Osteocyte (in vitro differentiated cells): ENCODE data around the gene CLIP2. TPM values are rescaled to one million over a fixed set of nuclear protein-coding genes. Genes with fewer than 3 reads are reported as not detected.

ENCODE experiments used
- DNase-seq: peaks from one replicate; pipeline ENCODE4 v3.0.0; 2021; ENCODE audit warnings: mixed read lengths; ENCODE audit not compliant: unreplicated experiment; ENCODE audit errors: extremely low spot score
- H3K27ac Mint-ChIP-seq: one replicate; pipeline ENCODE4 v1.8.0; 2021; ENCODE audit warnings: mild to moderate bottlenecking, mixed read lengths; ENCODE audit not compliant: unreplicated experiment
- H3K27me3 Mint-ChIP-seq: one replicate; pipeline ENCODE4 v1.8.0; 2021; ENCODE audit warnings: mixed read lengths; ENCODE audit not compliant: unreplicated experiment
- H3K36me3 Mint-ChIP-seq: one replicate; pipeline ENCODE4 v1.8.0; 2021; ENCODE audit warnings: mixed read lengths; ENCODE audit not compliant: unreplicated experiment
- H3K4me1 Mint-ChIP-seq: one replicate; pipeline ENCODE4 v1.8.0; 2021; ENCODE audit warnings: mixed read lengths; ENCODE audit not compliant: unreplicated experiment
- H3K4me3 Mint-ChIP-seq: one replicate; pipeline ENCODE4 v1.8.0; 2021; ENCODE audit warnings: mild to moderate bottlenecking, moderate library complexity, mixed read lengths; ENCODE audit not compliant: unreplicated experiment
- H3K9me3 Mint-ChIP-seq: one replicate; pipeline ENCODE4 v1.8.0; 2021; ENCODE audit warnings: mixed read lengths; ENCODE audit not compliant: unreplicated experiment
- total RNA-seq: library from RNA; stranded (reverse); gene quantifications from 2 replicates; pipeline ENCODE4 v1.2.1, GENCODE V29; 2021
- TF ChIP-seq, protein P1 (sequence below): fragments of 200-600 bp; sonication (generic); IDR thresholded peaks from 2 replicates; pipeline ENCODE4 v1.5.0; 2021; ENCODE audit warnings: antibody characterized with exemption, mild to moderate bottlenecking, moderate library complexity

CLIP2 gene
- total RNA-seq, 1 donor from 2014 or later: 40.7 TPM

DNA sequence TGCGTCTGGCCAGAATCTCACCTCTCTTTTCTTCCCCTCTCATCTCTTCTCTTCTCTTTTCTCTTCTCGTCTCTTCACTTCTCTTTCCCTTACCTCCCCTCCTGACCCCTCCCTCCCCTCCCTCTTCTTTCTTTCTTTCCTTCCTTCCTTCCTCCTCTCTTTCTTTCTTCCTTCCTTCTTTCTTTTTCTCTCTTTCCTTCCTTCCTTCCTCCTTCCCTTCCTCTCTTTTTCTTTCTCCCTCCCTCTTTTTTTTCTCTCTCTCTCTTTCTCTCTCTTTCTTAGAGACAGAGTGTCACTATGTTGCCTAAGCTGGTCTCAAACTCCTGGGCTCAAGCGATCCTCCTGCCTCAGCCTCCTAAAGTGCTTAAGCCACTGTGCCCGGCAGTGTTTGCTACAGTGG is 159.9 kb downstream of the CLIP2 start:
- Mint-ChIP-seq H3K27ac (no peak overlapping the region), H3K36me3 (no peaks in the 10 kb centered on the region), H3K9me3 (no peaks in the 10 kb centered on the region), H3K4me3 (no peak overlapping the region), H3K27me3 (no peaks in the 10 kb centered on the region), H3K4me1 (peaks cover 5% of the 10 kb centered on the region)
- TF ChIP-seq, protein P1, sequence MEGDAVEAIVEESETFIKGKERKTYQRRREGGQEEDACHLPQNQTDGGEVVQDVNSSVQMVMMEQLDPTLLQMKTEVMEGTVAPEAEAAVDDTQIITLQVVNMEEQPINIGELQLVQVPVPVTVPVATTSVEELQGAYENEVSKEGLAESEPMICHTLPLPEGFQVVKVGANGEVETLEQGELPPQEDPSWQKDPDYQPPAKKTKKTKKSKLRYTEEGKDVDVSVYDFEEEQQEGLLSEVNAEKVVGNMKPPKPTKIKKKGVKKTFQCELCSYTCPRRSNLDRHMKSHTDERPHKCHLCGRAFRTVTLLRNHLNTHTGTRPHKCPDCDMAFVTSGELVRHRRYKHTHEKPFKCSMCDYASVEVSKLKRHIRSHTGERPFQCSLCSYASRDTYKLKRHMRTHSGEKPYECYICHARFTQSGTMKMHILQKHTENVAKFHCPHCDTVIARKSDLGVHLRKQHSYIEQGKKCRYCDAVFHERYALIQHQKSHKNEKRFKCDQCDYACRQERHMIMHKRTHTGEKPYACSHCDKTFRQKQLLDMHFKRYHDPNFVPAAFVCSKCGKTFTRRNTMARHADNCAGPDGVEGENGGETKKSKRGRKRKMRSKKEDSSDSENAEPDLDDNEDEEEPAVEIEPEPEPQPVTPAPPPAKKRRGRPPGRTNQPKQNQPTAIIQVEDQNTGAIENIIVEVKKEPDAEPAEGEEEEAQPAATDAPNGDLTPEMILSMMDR: no peak
- no peak for DNase-seq

DNA sequence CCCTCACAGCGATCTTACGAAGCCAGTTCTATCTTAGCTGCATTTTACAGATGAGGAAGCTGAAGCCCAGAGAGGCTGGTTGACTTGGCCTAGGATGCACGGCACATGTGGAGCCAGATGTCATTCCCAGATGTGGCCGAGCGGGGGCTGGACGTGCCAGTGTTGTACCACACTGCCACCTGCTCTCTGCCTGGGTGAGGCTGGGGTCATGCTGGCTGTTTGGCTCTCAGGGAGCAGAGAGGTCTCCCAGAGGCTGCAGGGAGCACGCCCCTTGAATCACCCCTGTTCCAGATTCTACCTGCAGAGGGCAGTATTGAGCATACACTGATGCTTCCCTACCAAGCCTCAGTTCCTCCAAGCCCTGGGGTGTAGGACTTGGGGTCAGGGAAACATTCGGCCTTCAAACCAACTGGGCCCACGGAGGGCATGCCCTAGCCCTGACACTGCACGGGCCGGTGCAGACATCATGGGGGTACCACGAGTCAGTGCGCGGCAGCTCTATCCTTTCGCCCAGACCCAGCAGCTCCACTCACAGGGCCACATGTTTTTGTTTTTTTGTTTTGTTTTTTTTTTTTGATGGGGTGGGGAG is 160.7 kb downstream of the CLIP2 start:
- TF ChIP-seq, protein P1: peak; percentile 86
- Mint-ChIP-seq H3K27me3 (no peaks in the 10 kb centered on the region), H3K4me3 (no peak overlapping the region), H3K27ac (no peak overlapping the region), H3K4me1 (peaks cover 6% of the 10 kb centered on the region), H3K36me3 (no peaks in the 10 kb centered on the region), H3K9me3 (no peaks in the 10 kb centered on the region)
- no peak for DNase-seq

DNA sequence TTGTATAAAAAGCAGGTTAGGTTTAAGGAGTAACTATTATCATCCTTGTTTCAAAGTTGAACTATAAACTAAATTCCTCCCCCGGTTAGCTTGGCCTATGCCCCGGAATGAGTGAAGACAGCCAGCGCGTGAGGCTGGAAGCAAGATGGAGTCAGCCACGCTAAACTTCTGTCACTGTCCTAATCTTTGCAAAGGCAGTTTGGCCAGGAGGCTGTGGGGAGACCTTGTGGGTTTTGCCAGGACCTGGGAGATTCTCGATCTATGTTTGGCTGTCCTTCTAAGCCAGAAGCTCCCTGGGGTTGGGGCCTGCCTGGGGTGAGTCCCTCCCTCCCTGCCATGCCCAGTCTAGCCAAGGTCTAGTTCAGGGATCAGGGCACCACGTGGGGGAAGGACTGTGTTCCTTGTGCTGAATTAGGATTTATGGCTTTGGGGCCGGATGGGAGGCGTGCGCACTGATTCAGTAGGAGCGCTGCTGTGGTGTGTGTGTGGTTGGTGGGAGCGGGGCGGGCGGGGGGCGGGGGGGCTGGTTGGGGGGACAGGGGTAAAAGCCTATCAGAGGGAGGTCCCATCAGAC is 163.6 kb downstream of the CLIP2 start:
- H3K27me3 Mint-ChIP-seq: no peaks in the 10 kb centered on the region
- no peaks in the 10 kb centered on the region for H3K9me3 Mint-ChIP-seq
- H3K4me3 Mint-ChIP-seq: peak overlapping the region; percentile 59
- H3K4me1 Mint-ChIP-seq: peaks cover 22% of the 10 kb centered on the region
- TF ChIP-seq, protein P1: no peak
- no peaks in the 10 kb centered on the region for H3K36me3 Mint-ChIP-seq
- peak overlapping the region; percentile 47 for H3K27ac Mint-ChIP-seq
- no peak for DNase-seq

DNA sequence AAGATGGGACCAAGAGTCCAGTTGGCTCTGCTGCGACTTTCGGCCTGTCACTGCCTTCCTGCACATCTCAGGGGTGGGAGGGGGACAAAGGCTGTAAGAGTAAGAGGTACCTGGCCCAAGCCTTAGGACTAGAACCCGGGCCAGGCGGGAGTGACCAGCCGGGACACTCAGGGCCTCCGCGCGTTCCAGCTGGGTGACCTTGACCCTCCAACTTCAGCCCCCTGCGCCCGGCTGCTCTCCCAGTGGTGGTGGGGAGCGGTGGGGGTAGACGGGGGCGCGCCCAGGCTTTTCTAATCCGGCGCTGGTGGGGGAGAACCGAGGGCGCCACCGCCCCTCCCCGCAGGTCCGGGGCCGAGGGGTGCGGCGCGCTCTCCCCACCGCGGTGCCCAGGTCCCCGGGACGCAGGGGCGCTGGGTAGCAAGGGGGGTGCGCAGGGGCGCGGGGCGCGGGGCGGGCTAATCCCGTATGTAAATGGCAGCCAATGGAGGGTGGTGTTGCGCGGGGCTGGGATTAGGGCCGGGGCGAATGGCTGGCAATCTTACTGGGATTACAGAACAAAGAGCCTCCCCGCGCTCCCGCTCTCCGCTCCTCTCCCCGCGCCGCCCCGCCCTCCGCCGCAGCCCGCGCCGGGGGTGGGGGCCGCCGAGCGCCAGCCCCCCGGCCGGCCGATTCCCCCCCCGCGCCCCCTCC is 164.3 kb downstream of the CLIP2 start, which contains the start of gene GTF2IRD1:
TSS of gene GTF2IRD1 (plus strand) at position 585 of the 690 bp plus-strand sequence. CDS start 54,175 bp downstream, outside the sequence.
- H3K27ac Mint-ChIP-seq: peak within 1 kb of the TSS; percentile 78

More for the DNA sequence above, 164.3 kb downstream of the CLIP2 start, which contains the start of gene GTF2IRD1:
- TF ChIP-seq, protein P1: no peak
- no peaks in the 10 kb centered on the region for H3K27me3 Mint-ChIP-seq
- H3K4me3 Mint-ChIP-seq: peak within 1 kb of the TSS; percentile 73
- H3K4me1 Mint-ChIP-seq: peaks cover 22% of the 10 kb centered on the region
- no peak for DNase-seq
- no peaks in the 10 kb centered on the region for H3K9me3 Mint-ChIP-seq
- no peaks in the 10 kb centered on the region for H3K36me3 Mint-ChIP-seq
